HEK293 (cell line): Measurements from ENCODE around the gene TCF7.

Experiments used
- CTCF ChIA-PET: fragments of 350-600 bp; formaldehyde crosslinking; extraction: SDS; loops from one replicate; lab custom pipeline; 2021; ENCODE audit warnings: antibody characterized with exemption; lab: Yijun Ruan, JAX
- POLR2A ChIA-PET: fragments of 300-600 bp; formaldehyde crosslinking; extraction: SDS; loops from one replicate; lab custom pipeline; 2020; ENCODE audit warnings: antibody characterized with exemption, inconsistent platforms; lab: Yijun Ruan, JAX
- H3K27ac ChIP-seq: fragments of 200-500 bp; sonication (Bioruptor generic); 2 replicates; pipeline ENCODE4 v1.5.1; 2014; ENCODE audit warnings: low read depth, low read length, control low read depth, inconsistent platforms; ENCODE audit errors: extremely low read depth
- H3K36me3 ChIP-seq, 2 experiments: fragments of 200-500 bp in 1 of 2; sonication (Bioruptor generic) in 1 of 2; 1 replicate in 1 of 2; 2 replicates in 1 of 2; pipeline ENCODE4 v1.5.1; 2014 to 2017; ENCODE audit warnings: inconsistent platforms in 2 of 2, low read length in 2 of 2; ENCODE audit not compliant: control insufficient read depth in 2 of 2, insufficient read depth in 1 of 2
- H3K4me1 ChIP-seq: fragments of 200-500 bp; sonication (Bioruptor generic); 2 replicates; pipeline ENCODE4 v1.5.1; 2014; ENCODE audit warnings: mild to moderate bottlenecking, low read length, inconsistent platforms; ENCODE audit not compliant: control insufficient read depth, insufficient read depth
- H3K4me3 ChIP-seq: 2 replicates; pipeline ENCODE4 v1.5.1; 2011; ENCODE audit warnings: low read depth, mild to moderate bottlenecking, control low read depth, low read length, moderate library complexity
- H3K9me3 ChIP-seq: fragments of 200-500 bp; sonication (Bioruptor generic); 2 replicates; pipeline ENCODE4 v1.5.1; 2014; ENCODE audit warnings: low read depth, low read length, inconsistent platforms; ENCODE audit not compliant: control insufficient read depth, insufficient read depth
- ELK4 ChIP-seq: IDR thresholded peaks from 2 replicates; pipeline ENCODE4 v1.6.1; 2011; ENCODE audit warnings: mild to moderate bottlenecking, low read depth, low read length, borderline replicate concordance
- GLIS2 ChIP-seq: fragments of 450-650 bp; formaldehyde crosslinking; IDR thresholded peaks from 2 replicates; pipeline ENCODE4 v1.5.1; 2016; ENCODE audit warnings: missing biosample characterization, missing genetic modification characterization
- HIC1 ChIP-seq: fragments of 450-650 bp; formaldehyde crosslinking; IDR thresholded peaks from 2 replicates; pipeline ENCODE4 v1.5.1; 2016; ENCODE audit warnings: missing biosample characterization, missing genetic modification characterization
- KLF10 ChIP-seq: fragments of 450-650 bp; IDR thresholded peaks from 2 replicates; pipeline ENCODE4 v1.5.1; 2018; ENCODE audit warnings: missing biosample characterization, mild to moderate bottlenecking, missing genetic modification characterization
- KLF8 ChIP-seq: fragments of 450-650 bp; formaldehyde crosslinking; IDR thresholded peaks from 2 replicates; pipeline ENCODE4 v1.5.1; 2016; ENCODE audit warnings: missing biosample characterization, missing genetic modification characterization
- PRDM10 ChIP-seq: fragments of 450-650 bp; formaldehyde crosslinking; IDR thresholded peaks from 2 replicates; pipeline ENCODE4 v1.5.1; 2016; ENCODE audit warnings: missing biosample characterization, missing genetic modification characterization
- SETDB1 ChIP-seq: IDR thresholded peaks from one replicate; pipeline ENCODE4 v1.6.1; 2017; ENCODE audit warnings: mild to moderate bottlenecking, low read length, moderate library complexity, mixed read lengths; ENCODE audit not compliant: insufficient read length
- SP3 ChIP-seq: fragments of 450-650 bp; formaldehyde crosslinking; IDR thresholded peaks from 2 replicates; pipeline ENCODE4 v1.5.1; 2016; ENCODE audit warnings: missing biosample characterization, missing genetic modification characterization
- SP7 ChIP-seq: fragments of 450-650 bp; formaldehyde crosslinking; IDR thresholded peaks from 2 replicates; pipeline ENCODE4 v1.5.1; 2016; ENCODE audit warnings: missing biosample characterization, missing genetic modification characterization
- TCF7L2 ChIP-seq: IDR thresholded peaks from 2 replicates; pipeline ENCODE4 v1.6.1; 2011; ENCODE audit warnings: low read depth, mild to moderate bottlenecking, inconsistent platforms, low read length, moderate library complexity, borderline replicate concordance
- YY1 ChIP-seq: fragments of 450-650 bp; formaldehyde crosslinking; IDR thresholded peaks from 2 replicates; pipeline ENCODE4 v1.5.1; 2018; ENCODE audit warnings: missing biosample characterization, missing genetic modification characterization
- ZBTB48 ChIP-seq: fragments of 450-650 bp; formaldehyde crosslinking; IDR thresholded peaks from 2 replicates; pipeline ENCODE4 v1.5.1; 2016; ENCODE audit warnings: missing biosample characterization, missing genetic modification characterization
- ZBTB8A ChIP-seq: fragments of 450-650 bp; formaldehyde crosslinking; IDR thresholded peaks from 2 replicates; pipeline ENCODE4 v1.5.1; 2016; ENCODE audit warnings: missing biosample characterization, missing genetic modification characterization
- ZNF112 ChIP-seq: fragments of 450-650 bp; formaldehyde crosslinking; IDR thresholded peaks from 2 replicates; pipeline ENCODE4 v1.5.0; 2017; ENCODE audit warnings: missing biosample characterization, missing genetic modification characterization
- ZNF157 ChIP-seq: fragments of 450-650 bp; formaldehyde crosslinking; IDR thresholded peaks from 2 replicates; pipeline ENCODE4 v1.5.1; 2016; ENCODE audit warnings: missing biosample characterization, missing genetic modification characterization
- ZNF221 ChIP-seq: fragments of 450-650 bp; formaldehyde crosslinking; IDR thresholded peaks from 2 replicates; pipeline ENCODE4 v1.5.1; 2017; ENCODE audit warnings: missing biosample characterization, missing genetic modification characterization, borderline replicate concordance
- ZNF23 ChIP-seq: fragments of 450-650 bp; formaldehyde crosslinking; IDR thresholded peaks from 2 replicates; pipeline ENCODE4 v1.5.1; 2016; ENCODE audit warnings: missing biosample characterization, missing genetic modification characterization, borderline replicate concordance
- ZNF274 ChIP-seq, 2 experiments: fragments of 200-500 bp in 1 of 2; fragments of 450-650 bp in 1 of 2; sonication (Bioruptor generic) in 1 of 2; formaldehyde crosslinking in 1 of 2; IDR thresholded peaks; 2 replicates each; pipeline versions ENCODE4 v1.5.1 to v1.6.1; 2014 to 2016; ENCODE audit warnings: borderline replicate concordance in 1 of 2, inconsistent platforms in 1 of 2, low read length in 1 of 2, missing biosample characterization in 1 of 2, missing genetic modification characterization in 1 of 2
- ZNF302 ChIP-seq: fragments of 450-650 bp; formaldehyde crosslinking; IDR thresholded peaks from 2 replicates; pipeline ENCODE4 v1.5.1; 2016; ENCODE audit warnings: missing biosample characterization, missing genetic modification characterization, low read depth
- ZNF423 ChIP-seq: fragments of 450-650 bp; formaldehyde crosslinking; IDR thresholded peaks from 2 replicates; pipeline ENCODE4 v1.5.1; 2016; ENCODE audit warnings: missing biosample characterization, missing genetic modification characterization
- ZNF621 ChIP-seq: fragments of 450-650 bp; formaldehyde crosslinking; IDR thresholded peaks from 2 replicates; pipeline ENCODE4 v1.5.1; 2017; ENCODE audit warnings: missing biosample characterization, missing genetic modification characterization
- ZNF670 ChIP-seq: fragments of 450-650 bp; formaldehyde crosslinking; IDR thresholded peaks from 2 replicates; pipeline ENCODE4 v1.5.1; 2016; ENCODE audit warnings: missing biosample characterization, missing genetic modification characterization, low read depth
- ZNF792 ChIP-seq: fragments of 450-650 bp; formaldehyde crosslinking; IDR thresholded peaks from 2 replicates; pipeline ENCODE4 v1.5.1; 2016; ENCODE audit warnings: missing biosample characterization, missing genetic modification characterization
- ZSCAN23 ChIP-seq: fragments of 450-650 bp; formaldehyde crosslinking; IDR thresholded peaks from 2 replicates; pipeline ENCODE4 v1.5.1; 2016; ENCODE audit warnings: missing biosample characterization, missing genetic modification characterization
- TF ChIP-seq, protein P1 (sequence below): fragments of 450-650 bp; formaldehyde crosslinking; IDR thresholded peaks from 2 replicates; pipeline ENCODE4 v1.5.1; 2016; ENCODE audit warnings: missing biosample characterization, missing genetic modification characterization
- TF ChIP-seq, protein P2 (sequence below): fragments of 450-650 bp; formaldehyde crosslinking; optimal IDR thresholded peaks from 2 replicates; pipeline ENCODE3; 2016; ENCODE audit warnings: missing biosample characterization, mild to moderate bottlenecking, missing genetic modification characterization

Gene TCF7

DNA sequence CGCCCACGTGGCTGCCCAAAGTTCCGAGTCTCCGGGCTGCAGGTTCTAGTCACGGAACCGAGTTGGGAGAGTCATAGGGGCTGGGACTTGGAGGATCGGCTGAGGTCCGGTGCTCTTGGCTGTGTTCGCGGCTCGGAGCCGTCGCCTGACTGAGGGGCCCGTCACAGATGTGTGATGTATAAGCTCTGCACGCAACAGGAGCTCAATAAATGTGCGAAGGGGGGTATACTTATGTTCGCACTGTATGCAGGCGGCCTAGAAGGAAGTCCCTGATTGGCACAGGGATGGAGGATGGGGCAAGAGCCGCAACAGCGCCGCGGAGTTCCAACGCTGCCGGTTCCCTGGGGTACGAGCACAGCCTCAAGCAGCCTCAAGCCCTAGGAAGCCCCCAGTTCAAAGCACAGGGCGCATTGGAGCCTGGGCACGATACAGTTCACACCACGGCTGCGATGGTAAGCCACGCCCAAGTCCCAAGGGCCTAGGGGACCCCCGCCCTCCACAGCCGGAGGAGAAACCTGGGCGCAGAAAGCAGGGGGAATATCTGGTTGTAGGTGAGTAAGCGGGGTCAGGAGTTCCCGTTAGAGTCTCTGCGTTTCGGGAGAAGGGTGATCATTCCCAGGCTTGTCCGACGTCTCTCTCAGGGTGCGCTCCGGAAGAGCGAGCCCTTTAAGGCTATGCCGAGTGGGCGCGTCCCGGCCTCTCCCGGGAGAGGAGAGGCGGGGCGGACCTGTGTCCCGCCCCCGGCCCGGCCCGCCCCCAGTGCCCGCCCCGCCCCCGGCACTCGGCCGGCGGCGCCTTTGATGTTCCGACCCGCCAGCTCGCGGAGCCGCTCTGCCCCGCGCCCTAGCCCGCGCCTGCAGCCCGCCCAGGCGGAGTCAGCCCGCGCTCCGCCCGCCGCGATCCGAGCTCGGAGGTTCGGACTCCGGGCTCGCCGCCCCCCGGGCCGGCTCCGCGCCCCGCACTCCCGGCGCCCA, at the start of gene TCF7:
TCF7 (plus strand) TSS at position 780 of the 974 bp plus-strand sequence. CDS start 226 bp downstream, outside the sequence.
- ChIA-PET POLR2A (interaction anchor here (0.9 kb wide), 1 partner anchor 109 kb away, joined by 3 read pairs; the partner anchor contains the start of gene VDAC1), CTCF (interaction anchor here (0.5 to 6.5 kb wide), 4 partner anchors 15 to 73 kb away, joined by 3 to 56 read pairs (median 35); no protein-coding TSS in a partner anchor)
- peak within 1 kb of the TSS; percentile 56; the same call in 1 of the 2 replicates for H3K27ac ChIP-seq
- no peaks in the 10 kb centered on the region for H3K4me1 ChIP-seq
- peaks cover 3 to 32% of the 10 kb centered on the region in 2 experiments; a peak in 2 of 3 replicates for H3K36me3 ChIP-seq
- no peaks in the 10 kb centered on the region for H3K9me3 ChIP-seq
- H3K4me3 ChIP-seq: peak within 1 kb of the TSS; percentile 60
- no peak for TF ChIP-seq ZNF274 (IDR thresholded peaks at IDR 0.05; ENCODE audit: low read length)
- TF ChIP-seq ZNF274 (tag by site-specific recombination; IDR thresholded peaks at IDR 0.05; ENCODE audit: borderline replicate concordance): no peak
- TF ChIP-seq ZNF670 (tag by site-specific recombination): no peak
- TF ChIP-seq ZNF157 (tag by site-specific recombination): no peak
- no peak for TF ChIP-seq YY1
- no peak for TF ChIP-seq ZNF112 (tag by site-specific recombination)
- peak; percentile 65; the same call in 1 of the 2 replicates for TF ChIP-seq SP3
- TF ChIP-seq ZNF792 (tag by site-specific recombination): 0 out of 2 replicates have a peak, but pooled peaks have one; percentile 26
- TF ChIP-seq PRDM10 (tag by site-specific recombination): peak; percentile 87
- peak; percentile 45 for TF ChIP-seq ZBTB8A (tag by site-specific recombination)
- TF ChIP-seq ZSCAN23: no peak
- no peak for TF ChIP-seq SETDB1
- TF ChIP-seq ELK4: peak; percentile 90
- TF ChIP-seq TCF7L2: peak; percentile 95
- peak; percentile 17; the same call in 1 of the 2 replicates for TF ChIP-seq KLF10
- TF ChIP-seq ZBTB48: 0 out of 2 replicates have a peak, but pooled peaks have one; percentile 36
- no peak for TF ChIP-seq ZNF621
- TF ChIP-seq KLF8 (tag by site-specific recombination): 0 out of 2 replicates have a peak, but pooled peaks have one; percentile 47
- TF ChIP-seq, protein P1, sequence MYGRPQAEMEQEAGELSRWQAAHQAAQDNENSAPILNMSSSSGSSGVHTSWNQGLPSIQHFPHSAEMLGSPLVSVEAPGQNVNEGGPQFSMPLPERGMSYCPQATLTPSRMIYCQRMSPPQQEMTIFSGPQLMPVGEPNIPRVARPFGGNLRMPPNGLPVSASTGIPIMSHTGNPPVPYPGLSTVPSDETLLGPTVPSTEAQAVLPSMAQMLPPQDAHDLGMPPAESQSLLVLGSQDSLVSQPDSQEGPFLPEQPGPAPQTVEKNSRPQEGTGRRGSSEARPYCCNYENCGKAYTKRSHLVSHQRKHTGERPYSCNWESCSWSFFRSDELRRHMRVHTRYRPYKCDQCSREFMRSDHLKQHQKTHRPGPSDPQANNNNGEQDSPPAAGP: no peak
- TF ChIP-seq ZNF302: no peak
- TF ChIP-seq, protein P2, sequence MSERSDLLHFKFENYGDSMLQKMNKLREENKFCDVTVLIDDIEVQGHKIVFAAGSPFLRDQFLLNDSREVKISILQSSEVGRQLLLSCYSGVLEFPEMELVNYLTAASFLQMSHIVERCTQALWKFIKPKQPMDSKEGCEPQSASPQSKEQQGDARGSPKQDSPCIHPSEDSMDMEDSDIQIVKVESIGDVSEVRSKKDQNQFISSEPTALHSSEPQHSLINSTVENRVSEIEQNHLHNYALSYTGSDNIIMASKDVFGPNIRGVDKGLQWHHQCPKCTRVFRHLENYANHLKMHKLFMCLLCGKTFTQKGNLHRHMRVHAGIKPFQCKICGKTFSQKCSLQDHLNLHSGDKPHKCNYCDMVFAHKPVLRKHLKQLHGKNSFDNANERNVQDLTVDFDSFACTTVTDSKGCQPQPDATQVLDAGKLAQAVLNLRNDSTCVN (tag by site-specific recombination): peak; percentile 31
- no peak for TF ChIP-seq ZNF221 (tag by site-specific recombination)
- TF ChIP-seq HIC1 (tag by site-specific recombination): no peak
- 0 out of 2 replicates have a peak, but pooled peaks have one; percentile 21 for TF ChIP-seq SP7 (tag by site-specific recombination)
- TF ChIP-seq GLIS2 (tag by site-specific recombination): no peak
- no peak for TF ChIP-seq ZNF23 (tag by site-specific recombination)
- no peak for TF ChIP-seq ZNF423 (tag by site-specific recombination)
